ENCODE measurements around the gene SLC38A3. TPM values are rescaled to one million over a fixed set of nuclear protein-coding genes. Genes with fewer than 3 reads are reported as not detected.

SLC38A3 gene
- total RNA-seq, 4 donors from 2014 or later: not detected

GRCh38 chr3:50172626-50173220 lies 32.3 kb upstream of the SLC38A3 start:
- H3K9me3 ChIP-seq: no peaks in the 10 kb centered on the region
- no peaks in the 10 kb centered on the region for H3K27me3 ChIP-seq
- H3K4me3 ChIP-seq: no peak overlapping the region
- WGBS, 2 donors: 57 to 80% methylated on average over 1 to 6 of the region's 8 CpGs
- H3K36me3 ChIP-seq: peaks cover 25 to 84% (median 34%) of the 10 kb centered on the region in 3 donors
- TF ChIP-seq, protein P1, sequence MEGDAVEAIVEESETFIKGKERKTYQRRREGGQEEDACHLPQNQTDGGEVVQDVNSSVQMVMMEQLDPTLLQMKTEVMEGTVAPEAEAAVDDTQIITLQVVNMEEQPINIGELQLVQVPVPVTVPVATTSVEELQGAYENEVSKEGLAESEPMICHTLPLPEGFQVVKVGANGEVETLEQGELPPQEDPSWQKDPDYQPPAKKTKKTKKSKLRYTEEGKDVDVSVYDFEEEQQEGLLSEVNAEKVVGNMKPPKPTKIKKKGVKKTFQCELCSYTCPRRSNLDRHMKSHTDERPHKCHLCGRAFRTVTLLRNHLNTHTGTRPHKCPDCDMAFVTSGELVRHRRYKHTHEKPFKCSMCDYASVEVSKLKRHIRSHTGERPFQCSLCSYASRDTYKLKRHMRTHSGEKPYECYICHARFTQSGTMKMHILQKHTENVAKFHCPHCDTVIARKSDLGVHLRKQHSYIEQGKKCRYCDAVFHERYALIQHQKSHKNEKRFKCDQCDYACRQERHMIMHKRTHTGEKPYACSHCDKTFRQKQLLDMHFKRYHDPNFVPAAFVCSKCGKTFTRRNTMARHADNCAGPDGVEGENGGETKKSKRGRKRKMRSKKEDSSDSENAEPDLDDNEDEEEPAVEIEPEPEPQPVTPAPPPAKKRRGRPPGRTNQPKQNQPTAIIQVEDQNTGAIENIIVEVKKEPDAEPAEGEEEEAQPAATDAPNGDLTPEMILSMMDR (IDR thresholded peaks at IDR 0.05): no peak
- no peak for TF ChIP-seq POLR2A (IDR thresholded peaks at IDR 0.05)
- no peak for DNase-seq
- H3K27ac ChIP-seq: peak overlapping the region; percentile 89 to 97 (median 94)
- intact Hi-C loops (cut with DNase I): no loop called here
- H3K4me1 ChIP-seq: peaks cover 35 to 80% (median 48%) of the 10 kb centered on the region in 3 donors

DNA sequence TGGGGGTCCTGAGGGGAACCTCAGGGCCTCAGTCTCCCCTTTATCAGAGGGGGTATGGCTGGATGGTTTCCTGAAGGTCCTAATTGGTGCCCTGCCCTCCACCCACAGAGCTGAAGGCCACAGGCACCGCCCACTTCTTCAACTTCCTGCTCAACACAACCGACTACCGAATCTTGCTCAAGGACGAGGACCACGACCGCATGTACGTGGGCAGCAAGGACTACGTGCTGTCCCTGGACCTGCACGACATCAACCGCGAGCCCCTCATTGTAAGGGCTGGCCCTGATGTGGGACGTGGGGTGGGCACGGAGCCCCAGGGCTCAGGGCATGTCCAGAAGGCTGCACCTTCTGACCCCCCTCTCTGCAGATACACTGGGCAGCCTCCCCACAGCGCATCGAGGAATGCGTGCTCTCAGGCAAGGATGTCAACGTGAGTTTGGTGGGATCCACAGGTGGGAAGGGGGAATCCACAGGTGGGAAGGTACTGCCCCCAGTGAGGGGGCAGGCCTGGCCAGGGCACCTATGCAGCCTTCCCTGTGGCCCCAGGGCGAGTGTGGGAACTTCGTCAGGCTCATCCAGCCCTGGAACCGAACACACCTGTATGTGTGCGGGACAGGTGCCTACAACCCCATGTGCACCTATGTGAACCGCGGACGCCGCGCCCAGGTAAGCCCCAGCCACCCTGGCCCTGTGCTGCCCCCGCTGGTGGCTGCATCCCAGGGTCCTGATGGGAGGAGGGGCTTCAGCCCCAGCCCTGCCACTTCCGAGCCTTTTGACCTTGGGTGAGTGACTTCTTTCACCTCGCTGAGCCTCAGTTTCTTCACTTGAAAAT lies 31.2 kb upstream of the SLC38A3 start:
- DNase-seq: no peak
- 71 to 83% methylated on average over 13 of the region's 29 CpGs for WGBS, 2 donors
- intact Hi-C loops (cut with DNase I): no loop called here
- Histone ChIP-seq H3K27ac (peak overlapping the region in 3 of 4 donors; percentile 94 to 97 (median 95)), H3K36me3 (peaks cover 25 to 90% (median 34%) of the 10 kb centered on the region in 3 donors), H3K4me1 (peaks cover 25 to 68% (median 36%) of the 10 kb centered on the region in 3 donors), H3K4me3 (no peak overlapping the region), H3K27me3 (no peaks in the 10 kb centered on the region), H3K9me3 (no peaks in the 10 kb centered on the region)
- TF ChIP-seq POLR2A (IDR thresholded peaks at IDR 0.05): no peak
- TF ChIP-seq, protein P1 (IDR thresholded peaks at IDR 0.05): peak in 1 of 6 experiments; percentile 7

- no peaks in the 10 kb centered on the region for H3K9me3 ChIP-seq
- no peak for DNase-seq
- no peaks in the 10 kb centered on the region for H3K27me3 ChIP-seq
- TF ChIP-seq, protein P1 (IDR thresholded peaks at IDR 0.05): no peak
- H3K4me3 ChIP-seq: no peak overlapping the region
- intact Hi-C loops (cut with DNase I): no loop called here
- WGBS, 2 donors: 85 to 95% methylated on average over 4 to 5 of the region's 7 CpGs
- peaks cover 22 to 62% (median 30%) of the 10 kb centered on the region in 3 donors for H3K4me1 ChIP-seq
- peak overlapping the region in 2 of 4 donors; percentile 94 to 97 for H3K27ac ChIP-seq
- peaks cover 25 to 90% (median 34%) of the 10 kb centered on the region in 3 donors for H3K36me3 ChIP-seq
Measured at GRCh38 chr3:50174517-50174895, 30.6 kb upstream of the SLC38A3 start.

GRCh38 chr3:50174947-50175524 lies 30.0 kb upstream of the SLC38A3 start:
- H3K4me1 ChIP-seq: peaks cover 22 to 57% (median 25%) of the 10 kb centered on the region in 3 donors

More at GRCh38 chr3:50174947-50175524, 30.0 kb upstream of the SLC38A3 start:
- peaks cover 25 to 90% (median 35%) of the 10 kb centered on the region in 3 donors for H3K36me3 ChIP-seq
- intact Hi-C loops (cut with DNase I): no loop called here
- TF ChIP-seq POLR2A (IDR thresholded peaks at IDR 0.05): no peak
- TF ChIP-seq, protein P1 (IDR thresholded peaks at IDR 0.05): no peak
- DNase-seq: no peak
- H3K4me3 ChIP-seq: no peak overlapping the region
- no peaks in the 10 kb centered on the region for H3K9me3 ChIP-seq
- WGBS, 2 donors: 89% methylated on average over 5 of the region's 17 CpGs; no CpG with 5 or more reads in 1 of the 2 donors
- no peaks in the 10 kb centered on the region for H3K27me3 ChIP-seq
- peak overlapping the region in 2 of 4 donors; percentile 94 to 97 for H3K27ac ChIP-seq

Measured in esophagus squamous epithelium (tissue), 5 donors.